HepG2 (cell line): ENCODE results near the gene MAD2L2. TPM values are rescaled to one million over a fixed set of nuclear protein-coding genes. Genes with fewer than 3 reads are reported as not detected.
A peak's percentile ranks its signal among the peaks of the same experiment; 100 is the strongest.

ENCODE experiments used
- AFF4 ChIP-seq: sonication (generic); formaldehyde crosslinking; IDR thresholded peaks from 2 replicates; pipeline ENCODE4 v1.4.0; 2020; ENCODE audit warnings: missing genetic modification reagents
- ARNT2 ChIP-seq: sonication (generic); formaldehyde crosslinking; IDR thresholded peaks from 2 replicates; pipeline ENCODE4 v1.8.0; 2022; ENCODE audit warnings: mild to moderate bottlenecking, low read depth, missing genetic modification reagents, moderate library complexity
- ATF3 ChIP-seq: sonication (generic); formaldehyde crosslinking; IDR thresholded peaks from 2 replicates; pipeline ENCODE4 v1.4.0; 2020; ENCODE audit warnings: missing genetic modification reagents
- ATF4 ChIP-seq, 2 experiments: fragments of 450-650 bp in 1 of 2; sonication (generic) in 1 of 2; formaldehyde crosslinking; IDR thresholded peaks; 2 replicates each; pipeline versions ENCODE4 v1.5.0 to v1.8.0; 2020 to 2022; ENCODE audit warnings: mild to moderate bottlenecking in 1 of 2, missing genetic modification reagents in 1 of 2
- DRAP1 ChIP-seq: IDR thresholded peaks from 2 replicates; pipeline ENCODE4 v1.6.1; 2016; ENCODE audit warnings: missing genetic modification reagents, missing compliant biosample characterization
- FIP1L1 ChIP-seq: fragments of 200-400 bp; formaldehyde crosslinking; IDR thresholded peaks from 2 replicates; pipeline ENCODE4 v1.6.1; 2018; ENCODE audit warnings: low read depth, mild to moderate bottlenecking, low read length, moderate library complexity, borderline replicate concordance; ENCODE audit not compliant: insufficient read depth
- HOXA3 ChIP-seq: sonication (generic); formaldehyde crosslinking; IDR thresholded peaks from 2 replicates; pipeline ENCODE4 v1.5.0; 2020; ENCODE audit warnings: missing genetic modification reagents
- ISX ChIP-seq: sonication (generic); formaldehyde crosslinking; conservative IDR thresholded peaks from 2 replicates; pipeline ENCODE4 v1.5.0; 2020; ENCODE audit warnings: missing genetic modification reagents
- JARID2 ChIP-seq: sonication (generic); formaldehyde crosslinking; IDR thresholded peaks from 2 replicates; pipeline ENCODE4 v1.8.1; 2023; ENCODE audit warnings: missing genetic modification reagents, inconsistent platforms; ENCODE audit not compliant: insufficient replicate concordance
- KDM5B ChIP-seq: sonication (generic); formaldehyde crosslinking; IDR thresholded peaks from 2 replicates; pipeline ENCODE4 v1.4.0; 2020; ENCODE audit warnings: missing genetic modification reagents, mild to moderate bottlenecking, borderline replicate concordance
- LBX2 ChIP-seq: sonication (generic); formaldehyde crosslinking; IDR thresholded peaks from 2 replicates; pipeline ENCODE4 v1.5.0; 2020; ENCODE audit warnings: missing genetic modification reagents, mild to moderate bottlenecking, borderline replicate concordance
- MLLT10 ChIP-seq: sonication (generic); formaldehyde crosslinking; IDR thresholded peaks from 2 replicates; pipeline ENCODE4 v1.4.0; 2020; ENCODE audit warnings: missing genetic modification reagents
- NFRKB ChIP-seq: fragments of 450-650 bp; IDR thresholded peaks from 2 replicates; pipeline ENCODE4 v1.6.1; 2017
- POLR2AphosphoS5 ChIP-seq: IDR thresholded peaks from 2 replicates; pipeline ENCODE4 v1.6.1; 2012; ENCODE audit warnings: low read depth, low read length
- RBFOX2 ChIP-seq: fragments of 200-400 bp; formaldehyde crosslinking; IDR thresholded peaks from 2 replicates; pipeline ENCODE4 v1.6.1; 2017; ENCODE audit warnings: low read depth, mild to moderate bottlenecking, low read length
- SMARCE1 ChIP-seq: fragments of 450-650 bp; IDR thresholded peaks from 2 replicates; pipeline ENCODE4 v1.6.1; 2017; ENCODE audit warnings: borderline replicate concordance
- THYN1 ChIP-seq: sonication (generic); formaldehyde crosslinking; IDR thresholded peaks from 2 replicates; pipeline ENCODE4 v1.8.1; 2023; ENCODE audit warnings: low read depth, mild to moderate bottlenecking, moderate library complexity, missing genetic modification reagents, borderline replicate concordance
- ZNF276 ChIP-seq: sonication (generic); formaldehyde crosslinking; IDR thresholded peaks from 2 replicates; pipeline ENCODE4 v1.4.0; 2020; ENCODE audit warnings: mild to moderate bottlenecking, low read depth, missing genetic modification reagents
- ZNF562 ChIP-seq: sonication (generic); formaldehyde crosslinking; IDR thresholded peaks from 2 replicates; pipeline ENCODE4 v1.8.0; 2022; ENCODE audit warnings: missing genetic modification reagents, borderline replicate concordance
- ZNF75D ChIP-seq: sonication (generic); formaldehyde crosslinking; IDR thresholded peaks from 2 replicates; pipeline ENCODE4 v1.8.1; 2023; ENCODE audit warnings: missing genetic modification reagents, mild to moderate bottlenecking, borderline replicate concordance
- ZNF883 ChIP-seq: sonication (generic); formaldehyde crosslinking; IDR thresholded peaks from 2 replicates; pipeline ENCODE4 v1.5.1; 2020; ENCODE audit warnings: mild to moderate bottlenecking, missing genetic modification reagents; ENCODE audit errors: not compliant biosample characterization
- polyA plus RNA-seq, 8 experiments: library from polyadenylated mRNA; depleted of rRNA in 3 of 8; stranded (reverse) in 7 of 8; unstranded in 1 of 8; fragments of >200 nt; fragmentation: Illumina TruSeq in 4 of 8; extraction: Trizol in 4 of 8; gene quantifications; 2 replicates each; pipeline versions ENCODE4 v1.2.1 to v1.2.3, GENCODE V29; 2011 to 2016; ENCODE audit warnings: low read depth in 4 of 8, missing spikeins in 1 of 8, mixed read lengths in 1 of 8; ENCODE audit not compliant: insufficient read depth in 1 of 8
- total RNA-seq, 5 experiments: library from RNA; depleted of rRNA; stranded (reverse); fragments of >200 nt; fragmentation: Illumina TruSeq; extraction: Trizol; gene quantifications; 2 replicates each; pipeline ENCODE4 v1.2.3, GENCODE V29; 2016; ENCODE audit warnings: low read depth in 1 of 5

MAD2L2 gene
- total and polyA plus RNA-seq, 2 of the 13 experiments (the other 11 are each of a cell fraction or from before 2014, with no cell fraction given) = 51.8 to 53.8 TPM

GRCh38 chr1:11654137-11654938 lies 26.6 kb downstream of the MAD2L2 start, which contains the start of the genes FBXO2 and FBXO44 (continued):
- no peak for TF ChIP-seq ATF3 (CRISPR knock-in tag)
- TF ChIP-seq AFF4 = no peak
- TF ChIP-seq SMARCE1 = no peak
- TF ChIP-seq RBFOX2 = peak; percentile 92
- TF ChIP-seq FIP1L1 = no peak
- peak; percentile 40 for TF ChIP-seq POLR2AphosphoS5
- no peak for TF ChIP-seq MLLT10 (CRISPR knock-in tag)
- no peak for TF ChIP-seq NFRKB
- TF ChIP-seq ZNF276 (CRISPR knock-in tag) = no peak
- TF ChIP-seq ZNF75D (CRISPR knock-in tag) = no peak
- TF ChIP-seq LBX2 (CRISPR knock-in tag) = no peak
- no peak for TF ChIP-seq JARID2 (CRISPR knock-in tag)
- no peak; the same call in 1 of the 2 replicates for TF ChIP-seq HOXA3 (CRISPR knock-in tag)
- TF ChIP-seq ISX (CRISPR knock-in tag) = no peak
- peak; percentile 85 for TF ChIP-seq ARNT2 (CRISPR knock-in tag)
- no peak for TF ChIP-seq THYN1 (CRISPR knock-in tag)
- peak; percentile 78; the same call in 1 of the 2 replicates for TF ChIP-seq DRAP1 (CRISPR knock-in tag)
- TF ChIP-seq ZNF883 (CRISPR knock-in tag) = no peak
- TF ChIP-seq KDM5B (CRISPR knock-in tag) = no peak
- TF ChIP-seq ATF4 (CRISPR knock-in tag; IDR thresholded peaks at IDR 0.05) = peak in 1 of 2 experiments; percentile 42; a peak in 1 of 4 replicates
- TF ChIP-seq ZNF562 (CRISPR knock-in tag) = no peak
